ENCODE results near the gene SUGCT.
"Not testable (repeated sequence)": the region's sequence is repeated elsewhere in the genome, so short reads cannot be mapped to it uniquely, and the experiment has no call there.

Gene SUGCT

DNA sequence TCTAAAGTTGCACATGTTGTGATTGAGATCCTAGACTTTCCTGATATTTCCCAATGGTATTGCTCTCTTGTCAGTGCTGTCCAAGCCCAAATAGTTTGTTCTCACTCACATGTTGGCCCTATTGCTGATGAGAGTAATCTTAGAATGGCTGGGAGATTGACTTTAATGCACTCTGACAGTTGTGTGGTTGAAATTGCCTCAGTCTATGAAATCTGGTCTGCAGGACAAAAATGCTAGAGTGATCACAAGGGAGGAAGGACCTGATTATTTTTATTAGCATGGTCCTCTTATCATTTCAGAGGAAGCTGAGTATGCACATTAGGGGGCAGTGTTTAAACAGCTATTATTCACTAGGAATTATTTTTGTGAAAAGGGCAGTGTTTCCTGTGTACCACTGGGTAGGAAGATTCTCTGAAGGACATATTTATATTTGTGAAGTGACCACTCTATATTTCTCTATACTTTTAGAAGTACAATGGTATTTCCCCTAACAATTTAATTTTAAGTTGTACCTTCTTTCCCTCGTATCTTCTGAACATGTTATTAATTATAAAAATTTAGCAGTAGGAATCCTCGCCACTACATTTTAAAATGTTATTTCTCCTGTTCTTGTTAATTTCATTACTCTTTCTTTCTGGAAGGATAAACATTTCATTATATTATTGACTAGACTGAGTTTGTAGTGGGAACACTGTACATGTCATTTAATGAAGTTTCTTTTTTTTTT, 64.4 kb downstream of the SUGCT start:
- no peak for DNase-seq

DNA sequence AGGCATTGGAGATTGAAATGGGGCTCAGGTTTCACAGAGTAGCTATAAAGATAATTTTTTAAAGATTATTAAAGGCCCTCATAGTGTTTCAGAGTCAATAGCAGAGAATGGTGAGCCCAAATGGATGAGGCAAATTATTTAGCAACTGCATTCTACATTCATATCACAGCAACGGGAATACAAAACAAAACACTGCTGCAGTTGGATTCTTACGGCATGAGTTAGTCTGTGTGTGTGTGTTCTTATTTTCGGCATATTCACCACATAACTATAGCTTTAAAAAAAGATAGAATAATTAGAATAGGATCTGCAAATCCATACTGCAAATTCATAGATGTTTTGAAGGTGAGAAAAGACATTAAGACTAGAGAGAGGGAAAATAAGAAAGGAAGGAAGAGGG, 66.0 kb downstream of the SUGCT start:
- no peak for DNase-seq

DNA sequence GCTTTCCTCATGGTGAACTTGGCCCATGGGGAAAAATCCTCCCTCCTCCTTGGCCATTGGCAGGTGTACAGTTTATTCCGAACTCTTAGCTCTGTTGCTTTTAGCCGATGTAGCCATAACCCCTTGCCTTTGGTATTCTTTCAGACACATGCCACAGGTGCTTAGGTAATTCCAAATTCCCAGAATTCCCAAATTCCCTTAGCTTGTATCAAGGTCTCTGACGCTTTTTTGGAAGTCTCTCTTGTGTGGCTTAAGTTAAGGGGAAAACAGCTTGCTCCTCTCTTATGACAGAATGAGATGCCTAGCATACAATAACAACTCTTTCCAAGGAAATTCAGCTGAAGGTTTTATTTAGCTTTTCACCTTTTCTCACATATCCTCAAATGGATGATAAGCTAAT, 68.0 kb downstream of the SUGCT start:
- DNase-seq = no peak

DNA sequence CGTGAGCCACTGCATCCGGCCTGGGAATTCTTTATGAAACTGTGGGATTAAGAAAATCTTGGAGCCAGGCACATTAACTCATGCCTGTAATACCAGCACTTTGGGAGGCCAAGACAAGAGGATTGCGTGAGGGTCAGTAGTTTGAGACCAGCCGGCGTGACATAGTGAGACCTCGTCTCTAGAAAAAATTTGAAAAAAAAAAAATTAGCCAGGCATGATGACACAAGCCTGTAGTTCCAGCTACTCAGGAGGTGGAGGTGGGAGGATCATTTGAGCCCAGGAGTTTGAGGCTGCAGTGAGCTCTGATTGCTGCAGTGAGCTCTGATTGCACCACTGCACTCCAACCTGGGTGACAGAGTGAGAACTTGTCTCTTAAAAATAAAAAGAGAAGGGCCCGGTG, 69.8 kb downstream of the SUGCT start:
- no peak for DNase-seq

DNA sequence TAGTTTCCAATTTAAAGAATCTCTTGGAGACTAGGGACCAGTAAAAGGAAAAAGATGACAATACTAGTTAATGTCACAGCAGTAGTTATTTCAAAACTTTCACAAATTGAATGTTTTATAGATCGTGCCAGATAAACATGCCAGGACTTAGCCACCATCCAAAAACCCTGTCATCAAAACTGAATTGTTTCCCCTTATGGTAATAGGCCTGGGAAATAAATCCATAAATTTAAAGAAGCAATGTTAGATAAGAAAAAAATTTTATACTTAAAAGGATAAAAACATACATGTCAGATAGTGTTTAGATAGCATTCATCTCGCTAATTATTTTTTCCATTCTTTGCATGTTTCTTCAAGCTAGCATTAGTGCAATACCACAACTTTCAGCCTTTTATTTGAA, 71.2 kb downstream of the SUGCT start:
- DNase-seq = no peak

DNA sequence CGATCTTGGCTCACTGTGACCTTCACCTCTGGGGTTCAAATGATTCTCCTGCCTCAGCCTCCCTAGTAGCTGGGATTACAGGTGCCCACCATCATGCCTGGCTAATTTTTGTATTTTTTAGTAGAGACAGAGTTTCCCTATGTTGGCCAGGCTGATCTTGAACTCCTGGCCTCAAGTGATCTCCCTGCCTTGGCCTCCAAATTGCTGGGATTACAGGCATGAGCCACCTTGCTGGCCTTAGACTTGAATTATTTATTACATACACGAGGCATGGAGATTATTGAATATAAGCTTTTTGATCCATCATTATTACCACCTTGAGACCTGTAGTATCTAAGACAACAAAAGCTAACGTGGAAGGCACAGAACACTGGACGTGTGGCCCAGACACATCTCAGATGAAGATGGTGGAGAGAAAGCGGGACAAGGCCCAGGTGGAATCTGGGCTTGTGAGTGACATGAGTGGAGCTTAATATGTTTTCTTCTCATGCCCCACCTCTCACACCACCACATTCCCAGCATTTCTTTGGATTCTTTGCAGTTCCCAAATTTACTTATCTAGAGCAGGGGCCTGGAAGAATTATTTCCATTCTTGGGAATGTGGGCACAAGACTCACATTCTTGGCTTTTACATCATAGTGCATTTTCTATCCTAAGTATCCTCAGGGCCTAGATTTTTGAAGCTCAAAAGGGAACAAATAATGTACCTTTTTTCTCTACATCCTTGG, 76.6 kb downstream of the SUGCT start:
- DNase-seq = no peak

DNA sequence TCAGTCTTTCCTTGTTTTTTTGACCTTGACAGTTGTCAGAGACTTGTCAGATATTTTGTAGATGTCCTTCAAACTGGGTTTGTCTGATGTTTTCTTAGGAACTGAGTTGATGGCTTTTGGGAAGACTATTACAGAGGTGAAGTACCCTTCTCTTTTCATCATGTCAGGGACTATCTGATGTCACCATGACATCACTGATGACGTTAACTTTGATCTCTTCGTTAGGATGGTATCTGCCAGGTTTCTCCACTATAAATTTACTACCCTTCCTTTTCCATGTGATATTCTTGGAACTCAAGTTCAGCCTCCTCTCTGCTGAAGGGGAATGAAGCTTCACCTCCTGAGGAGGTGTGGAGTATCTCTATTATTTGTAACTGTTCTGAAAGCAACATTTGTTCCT, 78.5 kb downstream of the SUGCT start:
- no peak for DNase-seq

DNA sequence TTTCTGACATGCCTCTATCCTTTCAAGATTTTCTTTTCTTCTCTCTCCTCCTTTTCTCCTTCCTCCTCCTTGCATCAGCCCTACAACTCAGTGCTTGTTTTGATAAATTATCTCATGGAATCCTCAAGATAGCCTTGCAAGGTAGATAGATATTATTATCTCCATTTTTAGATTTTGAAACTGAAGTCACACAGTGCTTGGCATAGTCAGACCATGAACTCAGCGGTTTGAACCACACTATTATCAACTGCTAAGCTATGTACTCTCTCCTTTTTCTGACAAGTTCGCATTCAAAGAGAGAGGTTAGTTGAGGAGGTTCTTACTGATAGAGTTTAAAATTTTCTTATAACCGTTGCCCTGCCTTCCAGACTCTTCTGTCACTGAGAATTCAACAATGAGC, 79.1 kb downstream of the SUGCT start:
- DNase-seq = no peak

DNA sequence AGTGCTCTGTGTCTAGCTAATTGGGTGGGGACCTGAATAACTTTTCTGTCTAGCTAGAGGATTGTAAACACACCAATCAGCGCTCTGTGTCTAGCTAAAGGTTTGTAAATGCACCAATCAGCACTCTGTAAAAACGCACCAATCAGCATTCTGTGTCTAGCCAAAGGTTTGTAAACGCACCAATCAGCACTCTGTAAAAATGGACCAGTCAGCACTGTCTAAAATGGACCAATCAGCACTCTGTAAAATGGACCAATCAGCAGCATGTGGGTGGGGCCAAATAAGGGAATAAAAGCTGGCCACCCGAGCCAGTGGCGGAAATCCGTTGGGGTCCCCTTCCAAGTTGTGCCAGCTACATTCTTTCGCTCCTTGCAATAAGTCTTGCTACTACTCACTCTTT, 83.8 kb downstream of the SUGCT start:
- not testable (repeated sequence) for DNase-seq

DNA sequence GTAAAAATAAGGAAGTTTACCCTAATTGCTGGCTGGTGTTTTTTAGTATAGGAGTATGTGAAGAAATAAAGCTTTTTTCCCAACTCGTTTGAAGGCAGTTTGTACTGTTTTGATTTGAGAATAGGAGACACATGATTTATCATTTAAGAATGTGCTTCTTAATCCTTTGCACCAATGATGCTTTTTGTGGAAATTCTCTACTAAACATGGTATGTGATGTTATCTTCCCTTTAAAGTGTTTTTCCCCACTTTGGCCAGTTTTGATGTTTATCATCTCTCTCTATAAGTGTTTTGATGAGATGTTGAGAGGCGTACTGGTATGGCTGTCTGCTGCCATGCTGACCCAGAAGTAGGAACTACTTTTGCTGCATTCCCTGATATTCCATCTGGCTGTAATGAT, 85.1 kb downstream of the SUGCT start:
- no peak for DNase-seq

DNA sequence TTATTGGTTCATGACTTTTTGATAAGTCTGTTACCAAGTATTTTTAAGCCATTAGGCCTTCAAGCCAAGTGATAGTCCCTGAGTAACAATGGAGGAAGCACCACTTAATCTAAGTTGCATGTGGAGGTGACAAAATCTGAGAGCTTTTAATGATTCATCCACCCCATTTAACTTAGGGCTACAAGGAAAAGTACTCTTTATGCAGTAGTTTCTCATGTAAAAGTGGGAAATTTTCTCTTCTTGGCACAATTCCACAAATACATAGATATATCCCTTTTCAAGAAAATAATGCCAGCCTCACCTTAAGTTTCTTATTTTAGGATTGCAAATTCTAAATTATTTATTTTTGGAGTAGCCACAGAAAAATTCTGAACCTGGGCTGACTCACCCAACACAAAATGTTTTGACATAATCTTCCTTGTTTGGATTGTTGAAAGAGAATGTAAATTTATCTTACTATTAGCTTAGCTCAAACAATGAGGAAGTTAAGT, 85.7 kb downstream of the SUGCT start:
- no peak for DNase-seq

DNA sequence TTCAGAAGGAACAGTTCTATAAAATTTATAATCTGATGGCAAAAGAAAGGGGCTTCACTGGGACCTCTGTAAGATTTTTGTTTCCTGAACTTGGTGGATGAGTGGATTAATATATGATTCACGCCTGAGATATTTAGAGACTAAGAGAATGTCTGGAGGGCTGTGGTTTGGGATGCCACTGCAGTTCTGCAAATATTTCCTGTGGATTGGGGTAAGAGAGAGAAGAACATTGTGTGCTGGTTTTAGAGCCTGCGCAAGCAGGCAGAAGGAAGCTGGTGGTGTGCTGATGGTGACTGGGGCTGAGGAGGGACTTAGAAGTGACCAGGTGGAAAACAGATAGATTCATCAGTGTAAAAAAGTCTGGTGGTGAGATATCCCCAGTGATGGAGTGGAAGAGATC, 87.0 kb downstream of the SUGCT start:
- peak in 3 of 51 donors; percentile 3 to 8 (median 7) for DNase-seq

DNA sequence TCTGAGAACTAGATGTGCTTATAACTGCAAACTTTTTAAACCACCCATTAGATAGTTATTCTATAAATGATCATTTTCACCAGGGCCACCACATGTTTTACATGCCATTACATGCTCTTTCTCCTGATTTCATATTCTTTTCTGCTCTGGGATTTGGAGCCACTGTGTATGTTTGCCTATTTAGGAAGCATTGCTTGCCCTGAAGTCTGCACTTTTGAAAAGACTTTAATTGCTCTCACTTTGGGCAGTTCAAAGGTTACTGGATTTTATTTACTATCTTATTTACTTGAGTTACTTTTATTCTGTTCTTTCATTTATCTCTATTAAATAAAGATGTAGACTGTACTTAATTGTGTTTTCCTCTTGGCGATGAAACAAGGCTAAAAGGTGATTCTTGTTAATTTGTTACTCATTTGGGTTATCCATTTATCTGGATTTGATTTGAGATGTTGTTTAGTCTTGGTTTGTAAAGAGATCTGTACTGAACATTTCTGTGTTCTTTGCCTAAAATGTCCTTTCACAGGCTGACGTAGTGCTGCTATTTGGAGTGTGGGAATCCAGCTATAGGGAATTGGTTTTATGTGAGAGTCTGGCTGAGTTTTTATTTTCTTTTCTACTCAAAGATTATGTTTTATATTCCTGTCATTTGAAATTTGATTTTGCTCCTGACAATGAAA, 88.8 kb downstream of the SUGCT start:
- no peak for DNase-seq

DNA sequence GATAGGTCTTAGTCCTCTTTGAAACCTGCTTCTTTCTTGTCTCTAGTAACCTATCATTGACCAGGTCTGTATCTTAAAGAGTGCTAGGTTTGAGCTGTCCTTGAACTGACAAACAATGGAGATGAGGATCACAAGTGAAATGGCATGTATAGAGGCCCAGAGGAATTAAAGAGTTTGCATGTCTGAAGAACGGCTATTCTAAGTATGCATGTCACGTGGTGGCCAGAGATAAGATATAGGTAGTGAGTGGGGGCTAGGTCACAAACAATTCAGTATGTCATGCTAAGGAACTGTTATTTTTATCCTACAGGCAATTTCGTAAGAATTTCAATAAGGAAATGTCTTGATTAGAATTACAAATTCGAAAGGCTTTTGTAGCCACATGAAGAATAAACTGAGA, 95.3 kb downstream of the SUGCT start:
- no peak for DNase-seq

DNA sequence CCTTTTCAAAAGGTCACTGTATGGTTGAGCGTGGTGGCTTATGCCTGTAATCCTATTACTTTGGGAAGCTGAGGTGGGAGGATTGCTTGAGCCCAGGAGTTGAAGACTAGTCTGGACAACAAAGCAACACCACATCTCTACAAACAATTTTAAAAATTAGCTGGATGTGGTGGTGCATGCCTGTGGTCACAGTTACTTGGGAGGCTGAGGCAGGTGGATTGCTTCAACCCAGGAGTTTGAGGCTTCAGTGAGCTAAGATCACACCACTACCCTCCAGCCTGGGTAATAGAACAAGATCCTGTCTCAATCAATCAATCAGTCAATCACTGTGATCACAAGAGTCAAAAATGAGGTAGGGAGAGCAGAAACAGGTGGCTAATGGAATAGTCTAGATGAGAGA, 97.0 kb downstream of the SUGCT start:
- DNase-seq = no peak

DNA sequence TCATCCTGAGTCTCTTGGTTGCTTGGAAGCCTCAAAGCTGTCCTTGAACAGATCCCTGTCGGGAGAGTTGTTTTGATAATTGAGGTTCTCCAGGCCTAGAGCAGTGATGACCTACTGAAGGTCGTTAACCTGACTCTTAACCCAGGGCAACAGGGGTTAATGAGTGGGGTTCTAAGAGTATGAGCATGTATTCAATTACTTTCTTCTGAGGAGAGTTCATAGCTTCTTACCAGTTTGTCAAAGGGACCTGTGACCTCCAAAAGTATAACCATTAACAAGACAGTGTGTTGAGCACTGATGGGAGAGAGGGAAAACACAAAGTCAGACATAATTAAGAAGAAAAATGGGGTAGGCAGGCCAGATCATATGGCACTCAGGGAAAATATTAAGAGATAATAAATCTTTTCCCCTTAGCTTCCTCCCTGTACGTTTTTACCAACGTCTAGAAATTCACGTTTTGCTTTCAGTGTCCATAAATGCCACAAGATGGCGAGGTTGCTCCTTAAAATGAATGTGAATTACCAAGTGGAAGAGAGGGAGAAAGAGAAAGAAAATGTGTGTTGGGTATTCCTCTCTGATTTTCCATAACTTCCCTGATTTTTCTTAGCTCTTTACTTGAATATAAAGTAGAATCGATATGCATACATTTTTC, 97.6 kb downstream of the SUGCT start:
- peak in 7 of 51 donors; percentile 1 to 17 (median 6) for DNase-seq

DNA sequence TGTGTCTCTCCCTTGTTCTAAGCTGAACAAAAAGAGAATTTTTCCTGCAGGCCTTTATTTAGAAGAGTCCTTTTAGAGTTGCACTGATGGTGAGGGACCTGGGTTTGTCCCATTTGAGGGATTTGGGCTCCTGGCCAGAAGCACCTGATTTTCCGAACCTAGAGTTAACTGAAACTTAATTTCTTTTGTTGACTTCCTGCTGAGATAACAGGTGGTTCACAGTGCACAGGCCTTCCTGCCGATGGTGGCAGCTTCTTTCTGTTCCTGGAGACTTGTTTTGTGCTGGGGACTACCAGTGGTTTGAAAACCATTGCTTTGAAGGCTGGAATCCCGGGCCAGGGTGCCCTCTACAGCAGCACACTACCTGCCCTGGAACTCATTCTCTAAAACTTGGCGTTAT, 99.2 kb downstream of the SUGCT start:
- DNase-seq = no peak

DNA sequence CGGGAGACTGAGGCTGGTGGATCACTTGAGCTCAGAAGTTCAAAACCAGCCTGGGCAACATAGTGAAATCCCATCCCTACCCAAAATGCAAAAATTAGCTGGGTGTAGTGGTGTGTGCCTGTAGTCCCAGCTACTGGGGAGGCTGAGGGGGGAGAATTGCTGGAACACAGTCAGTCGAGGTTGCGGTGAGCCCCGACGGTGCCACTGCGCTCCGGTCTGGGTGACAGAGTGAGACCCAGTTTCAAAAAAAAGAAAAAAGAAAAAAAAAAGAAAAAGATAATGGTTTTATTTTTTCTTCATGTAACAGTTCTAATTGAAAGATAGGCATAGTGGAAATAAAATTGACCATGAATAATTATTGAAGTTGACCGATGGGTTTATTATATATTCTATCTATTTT, 99.9 kb downstream of the SUGCT start:
- no peak for DNase-seq

DNA sequence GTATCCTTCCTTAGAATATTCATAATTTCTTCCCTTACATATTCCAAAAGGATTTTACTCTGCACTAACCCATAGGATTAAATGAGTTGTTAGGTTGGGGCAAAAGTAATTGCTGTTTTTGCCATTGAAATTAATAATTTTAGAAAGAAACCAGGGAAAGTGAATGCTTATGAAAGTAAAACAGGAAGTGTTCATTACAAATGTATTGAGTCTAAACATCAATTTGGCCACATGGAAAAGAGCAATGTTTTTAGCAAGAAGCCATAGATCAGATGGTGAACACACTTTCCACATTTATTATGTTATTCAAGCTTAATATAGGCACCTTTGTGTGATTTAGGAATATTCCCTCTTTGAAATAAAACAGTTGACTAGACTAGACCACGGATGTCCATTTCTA, 102.9 kb downstream of the SUGCT start:
- DNase-seq = no peak

DNA sequence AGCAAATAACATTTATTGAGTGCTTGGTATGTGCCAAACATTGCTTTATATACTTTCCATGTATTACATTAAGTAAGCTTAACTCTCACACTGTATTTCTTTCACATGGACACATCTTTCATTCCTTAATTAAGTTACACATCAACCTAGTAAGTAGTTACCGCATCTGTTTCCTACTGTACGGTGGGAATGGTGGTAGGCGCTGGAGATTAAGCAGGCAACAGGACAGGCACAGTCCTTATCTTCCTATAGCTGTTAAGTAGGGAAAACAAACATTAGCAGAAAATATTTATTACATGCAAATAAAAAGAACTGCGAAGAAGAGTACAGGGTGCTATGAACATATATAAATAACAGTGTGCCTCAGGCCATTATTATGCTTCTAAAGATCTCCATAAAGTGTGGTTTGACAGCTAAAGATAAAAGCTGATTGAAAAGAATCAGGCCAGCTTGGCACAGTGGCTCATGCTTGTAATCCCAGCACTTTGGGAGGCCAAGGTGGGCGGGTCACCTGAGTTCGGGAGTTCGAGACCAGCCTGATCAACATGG, 105.0 kb downstream of the SUGCT start:
- no peak for DNase-seq

DNA sequence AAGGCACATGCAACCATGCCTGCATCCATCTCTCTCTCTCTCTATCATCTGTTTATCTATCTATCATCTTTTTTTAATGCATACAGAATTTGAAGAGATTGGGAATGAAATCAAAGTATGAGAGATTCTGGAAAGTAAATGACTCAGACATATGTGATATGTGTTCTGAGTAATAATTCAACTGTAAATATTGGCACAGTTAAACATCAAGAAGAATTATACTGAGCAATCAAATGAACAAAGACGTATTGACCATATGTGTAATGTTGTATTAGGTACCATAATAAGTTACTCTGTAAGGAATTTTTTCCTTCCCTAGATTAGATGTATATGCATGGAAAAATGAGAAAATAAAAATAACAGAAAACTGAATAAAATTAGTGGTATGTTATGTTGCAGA, 108.3 kb downstream of the SUGCT start:
- no peak for DNase-seq

DNA sequence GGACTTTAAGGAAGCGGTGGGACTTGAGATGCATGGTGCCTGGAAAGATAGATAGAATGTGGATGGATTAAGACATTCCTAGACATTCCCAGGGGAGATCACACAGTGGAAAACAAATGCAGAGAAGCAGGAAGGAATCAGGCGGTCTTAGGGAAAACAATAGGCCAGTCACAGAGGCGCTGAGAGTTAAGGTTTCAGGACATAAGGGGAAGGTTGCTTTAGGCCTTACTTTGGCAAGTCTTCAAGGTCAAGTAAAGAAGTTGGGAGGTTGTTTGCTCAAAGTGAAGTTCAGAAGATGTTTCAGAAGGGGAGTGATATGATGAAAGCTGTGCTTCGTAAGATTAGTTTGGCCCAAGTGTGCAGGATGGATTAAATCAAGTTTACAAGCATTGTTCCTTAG, 109.4 kb downstream of the SUGCT start:
- DNase-seq = no peak

Data from hypothalamus (tissue), 51 donors.